IMR-90 (cell line): ENCODE results near the gene TNFRSF18.

Experiments
- BHLHE40 ChIP-seq: fragments of 150-350 bp; IDR thresholded peaks from 2 replicates; pipeline ENCODE4 v1.6.1; 2016; ENCODE audit warnings: mild to moderate bottlenecking, low read depth, low read length
- CHD1 ChIP-seq: IDR thresholded peaks from 2 replicates; pipeline ENCODE4 v1.6.1; 2012; ENCODE audit warnings: low read depth, low read length, improper control_type of control experiment
- FOS ChIP-seq: fragments of 150-350 bp; IDR thresholded peaks from 2 replicates; pipeline ENCODE4 v1.6.1; 2016; ENCODE audit warnings: low read depth, low read length
- POLR2A ChIP-seq: IDR thresholded peaks from 2 replicates; pipeline ENCODE4 v1.6.1; 2012; ENCODE audit warnings: mild to moderate bottlenecking, low read depth, low read length
- SMC3 ChIP-seq: fragments of 150-350 bp; IDR thresholded peaks from 2 replicates; pipeline ENCODE4 v1.6.1; 2016; ENCODE audit warnings: low read depth, mild to moderate bottlenecking, antibody characterized with exemption, low read length, moderate library complexity
- TF ChIP-seq, protein P1 (sequence below): conservative IDR thresholded peaks from 2 replicates; pipeline ENCODE4 v1.5.1; 2012; ENCODE audit warnings: mild to moderate bottlenecking, low read depth, low read length, improper control_type of control experiment
- TF ChIP-seq, protein P2 (sequence below): fragments of 150-350 bp; IDR thresholded peaks from 2 replicates; pipeline ENCODE4 v1.6.1; 2017; ENCODE audit warnings: mild to moderate bottlenecking, antibody characterized with exemption, low read length, low read depth

DNA sequence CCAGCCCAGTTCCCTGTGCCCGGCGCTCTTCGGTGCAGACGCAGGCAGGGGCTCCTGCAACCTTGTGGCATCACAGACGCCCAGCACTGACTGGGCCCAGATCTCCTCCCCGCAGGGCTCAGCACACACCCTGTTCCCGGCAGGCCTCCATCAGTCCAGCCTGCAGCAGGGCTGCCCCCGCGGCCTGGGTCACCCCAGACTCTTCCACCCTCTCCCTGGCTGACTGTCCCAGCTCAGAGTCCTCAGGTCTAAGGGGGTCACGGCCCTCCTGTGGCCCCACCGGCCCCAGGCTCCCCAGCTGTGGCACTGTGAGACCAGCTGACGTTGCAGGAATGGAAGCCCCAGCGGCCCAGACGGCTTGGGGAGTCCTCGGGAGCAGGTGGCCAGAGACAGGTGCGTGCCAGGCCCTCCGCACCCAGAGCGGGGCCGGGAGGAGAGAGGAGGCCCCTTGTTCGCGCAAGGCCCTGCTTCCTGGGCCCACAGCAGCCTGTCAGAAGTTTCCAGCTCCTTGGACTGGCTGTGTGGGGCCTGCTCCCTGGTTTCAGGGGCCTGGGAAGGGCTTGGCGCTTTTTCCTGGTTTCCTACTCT is 29.9 kb upstream of the TNFRSF18 start:
- TF ChIP-seq, protein P1, sequence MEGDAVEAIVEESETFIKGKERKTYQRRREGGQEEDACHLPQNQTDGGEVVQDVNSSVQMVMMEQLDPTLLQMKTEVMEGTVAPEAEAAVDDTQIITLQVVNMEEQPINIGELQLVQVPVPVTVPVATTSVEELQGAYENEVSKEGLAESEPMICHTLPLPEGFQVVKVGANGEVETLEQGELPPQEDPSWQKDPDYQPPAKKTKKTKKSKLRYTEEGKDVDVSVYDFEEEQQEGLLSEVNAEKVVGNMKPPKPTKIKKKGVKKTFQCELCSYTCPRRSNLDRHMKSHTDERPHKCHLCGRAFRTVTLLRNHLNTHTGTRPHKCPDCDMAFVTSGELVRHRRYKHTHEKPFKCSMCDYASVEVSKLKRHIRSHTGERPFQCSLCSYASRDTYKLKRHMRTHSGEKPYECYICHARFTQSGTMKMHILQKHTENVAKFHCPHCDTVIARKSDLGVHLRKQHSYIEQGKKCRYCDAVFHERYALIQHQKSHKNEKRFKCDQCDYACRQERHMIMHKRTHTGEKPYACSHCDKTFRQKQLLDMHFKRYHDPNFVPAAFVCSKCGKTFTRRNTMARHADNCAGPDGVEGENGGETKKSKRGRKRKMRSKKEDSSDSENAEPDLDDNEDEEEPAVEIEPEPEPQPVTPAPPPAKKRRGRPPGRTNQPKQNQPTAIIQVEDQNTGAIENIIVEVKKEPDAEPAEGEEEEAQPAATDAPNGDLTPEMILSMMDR: no peak
- TF ChIP-seq POLR2A (no peak), SMC3 (no peak), FOS (no peak), CHD1 (no peak), BHLHE40 (no peak)
- TF ChIP-seq, protein P2, sequence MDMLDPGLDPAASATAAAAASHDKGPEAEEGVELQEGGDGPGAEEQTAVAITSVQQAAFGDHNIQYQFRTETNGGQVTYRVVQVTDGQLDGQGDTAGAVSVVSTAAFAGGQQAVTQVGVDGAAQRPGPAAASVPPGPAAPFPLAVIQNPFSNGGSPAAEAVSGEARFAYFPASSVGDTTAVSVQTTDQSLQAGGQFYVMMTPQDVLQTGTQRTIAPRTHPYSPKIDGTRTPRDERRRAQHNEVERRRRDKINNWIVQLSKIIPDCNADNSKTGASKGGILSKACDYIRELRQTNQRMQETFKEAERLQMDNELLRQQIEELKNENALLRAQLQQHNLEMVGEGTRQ: no peak
